WI38 (cell line): ENCODE measurements around the gene YTHDF2.

Experiments used
- H3K4me3 ChIP-seq: 2 replicates; pipeline ENCODE4 v1.5.1; 2011; ENCODE audit warnings: low read depth, mild to moderate bottlenecking, control low read depth, low read length
- CTCF ChIP-seq: IDR thresholded peaks from 2 replicates; pipeline ENCODE4 v1.5.1; 2012; ENCODE audit warnings: low read depth, mild to moderate bottlenecking, control low read depth, low read length

Gene YTHDF2

DNA sequence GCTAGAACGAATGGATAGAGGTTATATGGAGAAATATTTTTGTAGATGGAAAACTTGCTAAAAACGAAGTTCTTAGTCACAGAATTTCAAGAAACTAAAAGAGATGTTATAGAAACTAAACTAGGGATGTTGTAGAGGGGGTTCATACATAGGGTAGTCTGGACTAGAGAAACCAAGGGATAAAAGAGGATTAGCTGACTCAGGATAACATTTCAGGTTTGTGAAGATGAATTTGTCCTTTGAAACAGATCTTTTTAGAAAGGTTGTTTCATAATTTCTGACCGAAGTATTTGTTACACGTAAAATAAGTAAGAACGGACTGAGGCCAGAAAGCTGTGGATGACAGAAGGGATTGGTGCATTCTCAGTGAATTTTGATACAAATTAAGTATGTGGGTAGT is 13.6 kb downstream of the YTHDF2 start:
- H3K4me3 ChIP-seq = no peak overlapping the region
- TF ChIP-seq CTCF = no peak

GRCh38 chr1:28750771-28751294 is 14.1 kb downstream of the YTHDF2 start:
- 0 out of 2 replicates have a peak overlapping the region, but pooled peaks have one; percentile 8 for H3K4me3 ChIP-seq

DNA sequence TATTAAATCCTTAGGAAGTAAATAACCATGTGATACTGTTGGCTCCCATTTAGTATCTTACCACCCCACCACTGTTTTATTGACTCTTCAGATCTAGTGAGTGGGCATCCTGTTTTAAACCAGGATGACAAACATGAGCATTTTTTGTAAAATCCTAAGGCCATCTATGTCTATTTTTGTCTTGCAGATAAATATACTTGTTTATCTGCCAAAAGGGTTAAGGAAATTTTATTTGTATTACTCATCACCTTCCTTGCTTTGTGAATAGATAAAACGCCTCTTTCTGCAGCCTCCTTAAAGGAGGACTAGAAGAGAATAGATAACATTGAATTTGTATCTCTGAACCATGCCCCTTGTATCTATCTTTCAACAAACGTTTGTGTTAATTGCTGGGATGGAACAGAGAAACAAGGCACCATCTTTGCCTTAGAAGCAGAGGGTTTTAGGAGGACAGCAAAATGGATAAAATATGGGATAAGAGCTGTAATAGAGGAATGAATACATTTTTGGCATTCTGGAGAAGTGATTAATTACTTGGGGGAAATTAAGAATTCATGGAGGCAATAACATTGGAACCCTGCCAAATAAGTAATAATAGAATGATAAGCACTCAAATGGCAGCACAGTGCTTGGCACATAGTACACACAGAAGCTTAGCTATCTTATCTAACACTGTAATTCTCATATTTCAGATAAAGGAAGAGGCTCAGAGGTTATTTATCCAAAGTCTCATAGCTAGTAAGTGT is 14.7 kb downstream of the YTHDF2 start:
- 0 out of 2 replicates have a peak overlapping the region, but pooled peaks have one; percentile 8 for H3K4me3 ChIP-seq
- TF ChIP-seq CTCF = no peak

DNA sequence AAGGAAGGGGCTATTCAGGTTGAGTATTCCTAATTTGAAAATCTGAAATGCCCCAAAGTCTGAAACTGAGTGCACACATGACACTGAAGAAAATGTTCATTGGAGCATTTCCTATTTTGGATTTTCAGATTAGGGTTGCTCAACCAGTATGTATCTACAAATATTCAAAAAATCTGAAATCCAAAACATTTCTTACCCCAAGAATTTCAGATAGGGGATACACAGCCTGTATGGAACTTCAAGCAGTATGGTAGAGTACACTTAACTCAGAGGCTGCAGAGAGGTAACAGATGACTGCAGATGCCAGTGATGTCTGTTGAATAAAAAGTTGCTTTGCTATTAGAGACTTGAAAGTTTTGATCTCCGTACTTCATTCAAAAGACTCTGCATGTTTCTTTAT is 19.0 kb downstream of the YTHDF2 start:
- no peak for TF ChIP-seq CTCF
- H3K4me3 ChIP-seq = no peak overlapping the region

GRCh38 chr1:28756846-28757245 is 20.1 kb downstream of the YTHDF2 start:
- TF ChIP-seq CTCF = no peak
- H3K4me3 ChIP-seq = no peak overlapping the region

DNA sequence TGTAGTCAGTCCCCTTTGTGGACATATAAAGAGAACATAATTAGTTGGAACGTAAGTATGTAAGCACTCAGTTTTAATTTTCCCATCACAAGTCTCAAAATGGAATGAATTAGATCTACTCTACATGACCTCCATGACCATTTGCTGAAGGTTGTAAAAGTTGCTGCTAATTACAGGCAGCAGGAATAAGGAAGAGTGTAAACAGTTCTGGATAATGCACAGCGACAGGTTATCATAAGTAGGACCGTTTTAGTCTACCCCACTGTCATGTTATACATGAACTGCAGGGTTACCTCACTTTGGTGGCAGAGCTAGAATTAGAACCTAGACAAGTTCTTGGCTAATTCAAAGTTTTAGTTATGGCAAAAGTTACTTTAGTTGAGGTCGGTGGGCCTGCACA is 21.7 kb downstream of the YTHDF2 start:
- no peak for TF ChIP-seq CTCF
- no peak overlapping the region for H3K4me3 ChIP-seq

DNA sequence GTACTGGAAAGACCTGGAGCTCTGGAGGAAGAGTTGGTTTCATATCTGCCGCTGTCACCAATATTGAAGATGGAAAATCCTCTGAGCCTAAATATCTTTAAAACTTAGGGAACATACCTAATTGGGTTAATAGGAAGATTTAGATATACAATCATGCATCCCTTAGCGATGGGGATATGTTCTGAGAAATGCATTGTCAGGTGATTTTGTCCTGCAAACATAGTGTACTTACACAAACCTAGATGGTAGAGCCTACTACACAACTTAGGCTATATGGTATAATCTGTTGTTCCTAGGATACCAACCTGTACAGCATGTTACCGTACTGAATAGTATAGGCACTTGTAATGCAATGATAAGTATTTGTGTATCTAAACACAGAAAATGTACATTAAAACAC is 22.5 kb downstream of the YTHDF2 start:
- no peak overlapping the region for H3K4me3 ChIP-seq
- TF ChIP-seq CTCF = no peak

DNA sequence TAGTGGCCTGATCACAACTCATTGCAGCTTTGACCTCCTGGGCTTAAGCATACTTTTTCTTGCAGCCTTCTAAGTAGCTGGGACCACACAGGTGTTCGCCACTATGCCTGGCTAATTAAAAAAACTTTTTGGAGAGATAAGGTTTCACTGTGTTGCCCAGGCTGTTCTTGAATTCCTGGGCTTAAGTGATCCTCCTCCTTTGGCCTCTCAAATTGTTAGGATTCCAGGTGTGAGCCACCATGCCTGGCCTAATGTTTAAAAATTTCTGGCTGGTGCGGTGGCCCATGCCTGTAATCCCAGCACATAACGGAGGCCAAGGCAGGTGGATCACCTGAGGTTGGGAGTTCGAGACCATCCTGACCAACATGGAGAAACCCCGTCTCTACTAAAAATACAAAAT is 24.4 kb downstream of the YTHDF2 start:
- no peak overlapping the region for H3K4me3 ChIP-seq
- TF ChIP-seq CTCF = no peak
